Karpas-422 (cell line): ENCODE data around the gene MAGI2. TPM values are rescaled to one million over a fixed set of nuclear protein-coding genes. Genes with fewer than 3 reads are reported as not detected.
A peak's percentile ranks its signal among the peaks of the same experiment; 100 is the strongest.

Source experiments
- DNase-seq: peaks from one replicate; pipeline ENCODE4 v3.0.0-alpha.2; 2015
- H2AFZ ChIP-seq: fragments of 200-600 bp; sonication (generic); 2 replicates; pipeline ENCODE4 v1.6.1; 2014; ENCODE audit warnings: antibody characterized with exemption, low read length, mixed read lengths
- H3K27ac ChIP-seq: fragments of 200-600 bp; sonication (generic); 2 replicates; pipeline ENCODE4 v1.5.1; 2014; ENCODE audit warnings: mild to moderate bottlenecking, low read length, moderate library complexity
- H3K27me3 ChIP-seq: fragments of 200-600 bp; sonication (generic); 2 replicates; pipeline ENCODE4 v1.6.1; 2014; ENCODE audit warnings: low read length, mixed read lengths
- H3K36me3 ChIP-seq: fragments of 200-600 bp; sonication (generic); 2 replicates; pipeline ENCODE4 v1.6.1; 2014; ENCODE audit warnings: low read length, mixed read lengths; ENCODE audit not compliant: insufficient read depth
- H3K4me1 ChIP-seq: fragments of 200-600 bp; sonication (generic); 2 replicates; pipeline ENCODE4 v1.6.1; 2014; ENCODE audit warnings: mild to moderate bottlenecking, low read length, mixed read lengths
- H3K4me2 ChIP-seq: fragments of 200-600 bp; sonication (generic); 2 replicates; pipeline ENCODE4 v1.6.1; 2014; ENCODE audit warnings: low read length, low read depth, mild to moderate bottlenecking; ENCODE audit not compliant: poor library complexity, severe bottlenecking
- H3K4me3 ChIP-seq: fragments of 200-600 bp; sonication (generic); 2 replicates; pipeline ENCODE4 v1.5.1; 2014; ENCODE audit warnings: mild to moderate bottlenecking, antibody characterized with exemption, low read length, mixed read lengths
- H3K79me2 ChIP-seq: fragments of 200-600 bp; sonication (generic); 2 replicates; pipeline ENCODE4 v1.6.1; 2014; ENCODE audit warnings: mild to moderate bottlenecking, low read length, mixed read lengths
- H3K9ac ChIP-seq: fragments of 200-600 bp; sonication (generic); 2 replicates; pipeline ENCODE4 v1.6.0; 2014; ENCODE audit warnings: low read length
- H3K9me2 ChIP-seq: fragments of 200-600 bp; sonication (generic), shearing (Covaris generic); replicated peaks from 2 replicates; pipeline ENCODE4 v1.6.0; 2014; ENCODE audit warnings: mild to moderate bottlenecking, low read length, moderate library complexity; ENCODE audit not compliant: insufficient read depth
- H3K9me3 ChIP-seq: fragments of 300-700, 200-600 bp; sonication (generic); 2 replicates; pipeline ENCODE4 v1.6.1; 2014; ENCODE audit warnings: low read length, mixed read lengths
- H4K20me1 ChIP-seq: fragments of 200-600 bp; sonication (generic); 2 replicates; pipeline ENCODE4 v1.6.1; 2014; ENCODE audit warnings: mild to moderate bottlenecking, antibody characterized with exemption, low read length, low read depth; ENCODE audit not compliant: insufficient read depth
- total RNA-seq: library from RNA; depleted of rRNA; stranded (reverse); fragments of >200 nt; shearing (Covaris generic); gene quantifications from 2 replicates; pipeline ENCODE4 v1.2.3, GENCODE V29; 2014; ENCODE audit warnings: low replicate concordance

The MAGI2 gene
- total RNA-seq, 1 experiment from 2014 or later = 0.93 TPM

DNA sequence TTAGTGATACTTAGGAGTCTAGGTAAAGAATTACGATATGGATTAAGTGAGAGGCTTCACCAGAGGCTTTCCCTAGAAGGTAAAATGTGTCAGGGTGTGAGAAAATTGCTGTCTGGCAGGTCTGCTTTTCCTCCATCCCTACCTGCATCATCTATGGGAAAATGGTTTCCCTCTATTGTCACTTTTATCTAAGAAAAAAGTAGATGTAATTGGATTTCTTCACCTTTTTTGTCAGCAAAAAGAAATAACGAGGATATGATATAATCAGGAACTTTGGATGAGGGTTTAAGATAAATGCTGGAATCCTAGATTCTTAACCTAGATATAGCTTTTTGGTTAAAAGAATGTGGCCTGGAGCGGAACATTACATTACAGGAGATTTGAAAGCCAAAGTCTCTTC, 146.1 kb downstream of the MAGI2 start:
- no peak overlapping the region for H3K4me2 ChIP-seq
- H3K9me3 ChIP-seq = no peaks in the 10 kb centered on the region; the same call in none of the 2 replicates
- no peaks in the 10 kb centered on the region for H3K79me2 ChIP-seq
- no peak overlapping the region for H3K9ac ChIP-seq
- no peaks in the 10 kb centered on the region for H3K9me2 ChIP-seq
- no peak overlapping the region for H3K4me3 ChIP-seq
- H3K27me3 ChIP-seq = no peaks in the 10 kb centered on the region
- no peak for DNase-seq
- H3K27ac ChIP-seq = no peak overlapping the region
- no peaks in the 10 kb centered on the region for H4K20me1 ChIP-seq
- no peak overlapping the region for H2AFZ ChIP-seq
- no peaks in the 10 kb centered on the region for H3K4me1 ChIP-seq
- H3K36me3 ChIP-seq = no peaks in the 10 kb centered on the region

DNA sequence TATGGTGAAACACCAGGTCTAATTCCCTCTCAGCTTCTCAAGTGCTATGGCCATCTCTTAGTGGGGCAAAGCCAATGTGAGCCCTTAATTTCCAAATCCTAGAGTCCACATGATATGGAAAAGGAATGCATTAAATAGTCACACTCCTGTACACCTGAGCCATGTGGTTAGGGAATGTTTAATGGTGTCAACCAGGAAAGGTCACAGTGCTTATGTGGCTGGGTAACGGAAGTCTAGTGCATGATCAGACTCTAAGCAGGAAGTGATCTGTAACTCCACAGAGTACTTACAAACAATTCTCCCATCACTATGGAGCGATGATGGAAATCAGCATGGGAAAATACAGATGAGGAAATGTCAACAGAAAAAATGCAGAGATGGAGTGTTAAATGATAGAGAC, 148.8 kb downstream of the MAGI2 start:
- Histone ChIP-seq H3K9me2 (no peaks in the 10 kb centered on the region), H4K20me1 (no peaks in the 10 kb centered on the region), H3K4me1 (no peaks in the 10 kb centered on the region), H3K79me2 (no peaks in the 10 kb centered on the region), H3K36me3 (no peaks in the 10 kb centered on the region), H3K4me2 (no peak overlapping the region), H3K4me3 (no peak overlapping the region), H3K27ac (no peak overlapping the region), H2AFZ (no peak overlapping the region), H3K9ac (no peak overlapping the region), H3K27me3 (no peaks in the 10 kb centered on the region), H3K9me3 (no peaks in the 10 kb centered on the region; the same call in none of the 2 replicates)
- no peak for DNase-seq

DNA sequence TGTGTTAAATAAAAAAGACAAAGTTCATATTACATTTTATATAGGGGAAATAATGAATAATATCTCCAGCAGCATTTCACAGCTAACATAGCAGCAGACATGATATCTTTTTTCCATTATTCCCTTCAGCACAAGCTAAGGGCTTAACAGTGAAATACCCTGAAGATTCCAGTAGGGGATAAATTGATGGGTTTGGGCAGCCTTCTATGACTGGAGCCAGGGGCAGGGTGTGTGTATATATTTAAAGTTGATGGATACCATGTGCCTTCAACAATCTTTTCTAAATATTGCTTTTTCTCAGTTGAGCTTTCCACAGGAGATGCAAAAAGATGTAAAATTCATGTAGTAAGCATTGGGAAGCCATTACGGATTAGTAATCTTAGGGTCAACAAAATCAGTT, 151.2 kb downstream of the MAGI2 start:
- Histone ChIP-seq H2AFZ (no peak overlapping the region), H3K9me2 (no peaks in the 10 kb centered on the region), H3K4me1 (no peaks in the 10 kb centered on the region), H3K27me3 (no peaks in the 10 kb centered on the region), H4K20me1 (no peaks in the 10 kb centered on the region), H3K36me3 (no peaks in the 10 kb centered on the region), H3K79me2 (no peaks in the 10 kb centered on the region), H3K27ac (no peak overlapping the region), H3K4me3 (no peak overlapping the region), H3K9ac (no peak overlapping the region), H3K9me3 (no peaks in the 10 kb centered on the region; the same call in none of the 2 replicates), H3K4me2 (no peak overlapping the region)
- no peak for DNase-seq

DNA sequence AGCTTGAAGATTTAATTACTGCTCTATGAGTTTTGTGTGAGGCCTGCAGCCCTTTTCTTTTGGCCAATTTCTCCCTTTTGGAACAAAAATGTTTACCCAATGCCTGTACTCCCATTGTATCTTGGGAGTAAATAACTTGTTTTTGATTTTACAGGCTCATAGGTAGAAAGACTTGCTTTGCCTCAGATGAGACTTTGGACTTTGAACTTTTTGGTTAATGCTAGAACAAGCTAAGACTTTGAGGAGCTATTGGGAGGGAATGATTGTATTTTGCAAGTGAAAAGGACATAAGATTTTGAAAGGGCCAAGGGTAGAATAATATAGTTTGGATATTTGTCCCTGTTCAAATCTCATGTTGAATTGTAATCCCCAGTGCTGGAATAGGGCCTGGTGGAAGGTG, 152.0 kb downstream of the MAGI2 start:
- H3K9me3 ChIP-seq = no peaks in the 10 kb centered on the region; the same call in 1 of the 2 replicates
- no peak overlapping the region for H3K4me3 ChIP-seq
- no peak overlapping the region for H3K9ac ChIP-seq
- no peaks in the 10 kb centered on the region for H3K36me3 ChIP-seq
- no peak overlapping the region for H3K27ac ChIP-seq
- H3K79me2 ChIP-seq = no peaks in the 10 kb centered on the region
- H3K4me1 ChIP-seq = no peaks in the 10 kb centered on the region
- no peaks in the 10 kb centered on the region for H4K20me1 ChIP-seq
- no peaks in the 10 kb centered on the region for H3K27me3 ChIP-seq
- DNase-seq = no peak
- no peaks in the 10 kb centered on the region for H3K9me2 ChIP-seq
- no peak overlapping the region for H2AFZ ChIP-seq
- no peak overlapping the region for H3K4me2 ChIP-seq

DNA sequence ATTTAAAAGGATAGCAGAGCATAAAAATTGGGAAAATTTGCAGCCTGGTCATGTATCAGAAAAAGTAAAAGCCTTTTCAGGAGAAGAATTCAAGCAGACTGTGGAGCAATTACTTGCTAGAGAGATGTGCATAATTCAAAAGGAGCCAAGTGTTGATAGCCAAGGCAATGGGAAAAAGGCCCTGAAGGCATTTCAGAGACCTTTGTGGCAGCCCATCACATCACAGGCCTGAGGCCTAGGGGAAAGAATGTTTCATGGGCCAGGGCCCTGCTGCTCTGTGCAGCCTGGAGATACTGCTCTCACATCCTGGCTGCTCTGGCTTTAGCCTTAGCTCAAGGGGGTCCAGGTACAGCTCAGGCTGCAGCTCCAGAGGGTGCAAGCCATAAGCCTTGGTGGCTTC, 152.9 kb downstream of the MAGI2 start:
- no peak overlapping the region for H2AFZ ChIP-seq
- DNase-seq = no peak
- no peak overlapping the region for H3K4me3 ChIP-seq
- H3K9me3 ChIP-seq = no peaks in the 10 kb centered on the region; the same call in 1 of the 2 replicates
- no peaks in the 10 kb centered on the region for H3K79me2 ChIP-seq
- H3K36me3 ChIP-seq = no peaks in the 10 kb centered on the region
- H3K4me2 ChIP-seq = no peak overlapping the region
- no peaks in the 10 kb centered on the region for H3K27me3 ChIP-seq
- H3K4me1 ChIP-seq = no peaks in the 10 kb centered on the region
- H3K27ac ChIP-seq = no peak overlapping the region
- H4K20me1 ChIP-seq = no peaks in the 10 kb centered on the region
- H3K9me2 ChIP-seq = no peaks in the 10 kb centered on the region
- no peak overlapping the region for H3K9ac ChIP-seq

DNA sequence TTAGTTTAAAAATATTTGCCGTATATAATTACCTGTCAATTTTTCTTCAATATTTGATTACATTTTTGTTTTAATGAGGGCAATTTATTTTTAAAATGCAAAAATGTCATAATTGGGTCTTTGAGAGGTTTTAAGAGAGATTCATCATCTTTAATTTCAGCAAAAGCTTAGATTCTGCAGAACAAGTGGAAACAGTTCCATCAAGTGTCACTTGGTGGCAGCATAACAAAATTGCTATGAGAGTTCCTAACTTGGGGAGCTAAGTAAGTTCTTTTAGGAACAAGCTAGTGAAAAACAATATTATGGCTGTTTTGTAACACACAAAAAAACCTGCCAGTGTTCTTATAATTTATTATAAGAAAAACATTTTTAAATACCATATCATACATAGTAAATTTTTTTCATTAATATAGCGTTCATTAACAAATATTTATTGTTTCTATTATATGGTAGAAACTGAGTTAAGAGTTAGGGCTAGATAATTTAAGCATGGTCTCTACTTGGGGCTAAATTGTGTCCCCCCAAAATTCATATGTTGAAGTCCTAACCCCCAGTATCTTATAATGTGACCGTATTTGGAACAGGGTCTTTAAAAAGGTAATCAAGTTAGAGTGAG, 155.2 kb downstream of the MAGI2 start:
- peak; percentile 73 for DNase-seq
- no peak overlapping the region for H3K4me2 ChIP-seq
- H3K9ac ChIP-seq = no peak overlapping the region
- H3K9me3 ChIP-seq = no peaks in the 10 kb centered on the region; the same call in 1 of the 2 replicates
- no peak overlapping the region for H3K27ac ChIP-seq
- no peaks in the 10 kb centered on the region for H3K9me2 ChIP-seq
- H3K36me3 ChIP-seq = no peaks in the 10 kb centered on the region
- no peaks in the 10 kb centered on the region for H4K20me1 ChIP-seq
- H2AFZ ChIP-seq = no peak overlapping the region
- H3K27me3 ChIP-seq = no peaks in the 10 kb centered on the region
- no peaks in the 10 kb centered on the region for H3K79me2 ChIP-seq
- H3K4me3 ChIP-seq = no peak overlapping the region
- no peaks in the 10 kb centered on the region for H3K4me1 ChIP-seq

DNA sequence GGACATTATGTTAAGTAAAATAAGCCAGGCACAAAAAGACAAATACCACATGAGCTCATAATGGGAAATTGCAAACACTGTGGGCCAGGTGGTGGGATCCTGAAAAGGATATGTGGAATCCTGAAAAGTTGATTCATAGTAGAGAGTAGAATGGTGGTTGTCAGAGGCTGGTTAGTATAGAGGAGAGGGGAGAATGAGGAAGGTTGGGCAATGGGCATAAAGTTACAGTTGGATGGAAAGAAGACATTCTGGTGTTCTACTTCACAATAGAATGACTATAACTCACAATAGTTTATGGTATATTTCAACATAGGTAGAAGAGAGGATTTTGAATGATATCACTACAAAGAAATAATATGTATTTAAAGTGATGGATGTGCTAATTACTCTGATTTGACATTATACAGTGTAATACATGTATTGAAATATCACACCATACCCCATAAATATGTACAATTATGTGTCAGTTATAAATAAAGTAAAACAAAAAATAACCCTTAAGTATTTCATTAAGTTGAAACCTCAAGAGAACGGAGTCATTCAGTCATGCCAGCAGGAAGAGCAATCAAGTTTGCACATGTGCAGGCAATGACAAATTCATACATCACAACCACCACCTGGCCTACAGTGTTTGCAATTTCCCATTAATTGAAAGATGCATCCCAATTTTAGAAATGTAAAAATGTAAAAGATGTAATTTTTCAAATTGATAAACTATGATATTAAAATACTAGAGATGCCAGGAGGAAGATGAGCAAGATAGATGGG, 156.7 kb downstream of the MAGI2 start:
- Histone ChIP-seq H3K36me3 (no peaks in the 10 kb centered on the region), H3K27me3 (no peaks in the 10 kb centered on the region), H3K4me3 (no peak overlapping the region), H4K20me1 (no peaks in the 10 kb centered on the region), H3K27ac (no peak overlapping the region), H3K4me1 (no peaks in the 10 kb centered on the region), H3K79me2 (no peaks in the 10 kb centered on the region), H2AFZ (no peak overlapping the region), H3K9me2 (no peaks in the 10 kb centered on the region), H3K9me3 (no peaks in the 10 kb centered on the region), H3K9ac (no peak overlapping the region), H3K4me2 (no peak overlapping the region)
- no peak for DNase-seq

DNA sequence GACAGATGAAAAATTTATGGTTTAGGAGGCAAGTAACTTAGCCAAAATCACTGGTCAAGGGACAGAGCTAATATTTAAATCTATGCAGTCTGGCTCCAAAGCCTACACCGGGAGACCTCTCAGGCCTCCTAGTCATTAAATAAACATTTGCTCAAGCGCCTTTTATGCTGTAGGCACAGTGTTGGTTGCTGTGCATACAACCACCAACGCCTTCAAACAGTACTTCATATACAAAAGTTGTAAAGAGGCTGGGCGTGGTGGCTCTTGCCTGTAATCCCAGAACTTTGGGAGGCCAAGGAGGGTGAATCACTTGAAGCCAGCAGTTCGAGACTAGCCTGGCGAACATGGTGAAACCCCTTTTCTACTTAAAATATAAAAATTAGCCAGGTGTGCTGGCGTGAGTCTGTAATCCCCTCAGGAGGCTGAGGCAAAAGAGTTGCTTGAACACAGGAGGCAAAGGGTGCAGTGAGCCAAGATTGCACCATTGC, 159.8 kb downstream of the MAGI2 start:
- Histone ChIP-seq H3K4me2 (no peak overlapping the region), H3K9ac (no peak overlapping the region), H2AFZ (no peak overlapping the region), H3K79me2 (no peaks in the 10 kb centered on the region), H3K4me1 (no peaks in the 10 kb centered on the region), H3K9me3 (no peaks in the 10 kb centered on the region), H3K9me2 (no peaks in the 10 kb centered on the region), H4K20me1 (no peaks in the 10 kb centered on the region), H3K36me3 (no peaks in the 10 kb centered on the region), H3K4me3 (no peak overlapping the region), H3K27ac (no peak overlapping the region), H3K27me3 (no peaks in the 10 kb centered on the region)
- DNase-seq = no peak
